Panc1 (cell line): ENCODE data around the gene SLX1A. TPM values are rescaled to one million over a fixed set of nuclear protein-coding genes. Genes with fewer than 3 reads are reported as not detected.
A peak's percentile ranks its signal among the peaks of the same experiment; 100 is the strongest.

Experiments
- ATAC-seq: fragments of 200-7000 bp; cut with Tn5 transposase; 2 replicates; pipeline ENCODE4 v1.9.1; 2020; ENCODE audit warnings: mild to moderate bottlenecking, moderate library complexity
- BruUV-seq: library from RNA; stranded (reverse); fragments of 400-500 nt; replicated peaks from 2 replicates; lab custom pipeline; 2021; lab: Mats Ljungman, UMichigan
- CTCF ChIA-PET: fragments of 300-600 bp; sonication (Branson Sonifier 250); formaldehyde crosslinking; loops from one replicate; lab custom pipeline; 2022; ENCODE audit warnings: antibody characterized with exemption; lab: Charles Lee
- POLR2A ChIA-PET: fragments of 300-600 bp; sonication (Branson Sonifier 250); formaldehyde crosslinking; loops from one replicate; lab custom pipeline; 2022; ENCODE audit warnings: antibody characterized with exemption; lab: Charles Lee
- DNase-seq: peaks from one replicate; pipeline ENCODE4 v3.0.0-alpha.2; 2010; ENCODE audit warnings: low read depth, low spot score
- H3K27ac ChIP-seq: 2 replicates; pipeline ENCODE4 v1.5.1; 2011; ENCODE audit warnings: mild to moderate bottlenecking, low read length, inconsistent platforms
- H3K27me3 ChIP-seq: fragments of 200-500 bp; sonication (Bioruptor generic); 2 replicates; pipeline ENCODE4 v1.6.0; 2014; ENCODE audit warnings: low read length, inconsistent platforms; ENCODE audit not compliant: control insufficient read depth, insufficient read depth
- H3K36me3 ChIP-seq: fragments of 200-500 bp; sonication (Bioruptor generic); 2 replicates; pipeline ENCODE4 v1.5.1; 2014; ENCODE audit warnings: inconsistent platforms, mild to moderate bottlenecking, low read length, moderate library complexity; ENCODE audit not compliant: control insufficient read depth, insufficient read depth
- H3K4me1 ChIP-seq: 2 replicates; pipeline ENCODE4 v1.5.1; 2011; ENCODE audit warnings: inconsistent platforms, mild to moderate bottlenecking, low read length, moderate library complexity; ENCODE audit not compliant: control insufficient read depth, insufficient read depth
- H3K4me3 ChIP-seq, 2 experiments: 2 replicates each; pipeline ENCODE4 v1.5.1; 2011 to 2012; ENCODE audit warnings: low read depth in 2 of 2, low read length in 2 of 2, mild to moderate bottlenecking in 2 of 2, inconsistent platforms in 1 of 2, moderate library complexity in 1 of 2
- H3K9me3 ChIP-seq: fragments of 200-500 bp; sonication (Bioruptor generic); 2 replicates; pipeline ENCODE4 v1.5.1; 2014; ENCODE audit warnings: low read depth, mild to moderate bottlenecking, inconsistent platforms, low read length, moderate library complexity; ENCODE audit not compliant: control insufficient read depth, insufficient read depth
- POLR2AphosphoS5 ChIP-seq: IDR thresholded peaks from 2 replicates; pipeline ENCODE4 v1.6.1; 2012; ENCODE audit warnings: mild to moderate bottlenecking, low read depth, low read length, moderate library complexity
- TCF7L2 ChIP-seq: IDR thresholded peaks from 2 replicates; pipeline ENCODE4 v1.6.1; 2011; ENCODE audit warnings: mild to moderate bottlenecking, low read depth, low read length, inconsistent platforms
- in situ Hi-C: cut with HindIII; loops from 2 replicates; pipeline ENCODE4 v1.10.0; 2016; ENCODE audit warnings: low sequenced_read_pairs, low pct_unique_long_range_greater_than_20kb
- intact Hi-C: fragments of 100-400 bp; cut with micrococcal nuclease; formaldehyde crosslinking; loops from one replicate; pipeline ENCODE4 v1.10.0; 2022; ENCODE audit not compliant: unreplicated experiment
- total RNA-seq: library from RNA; stranded (reverse); gene quantifications from one replicate; pipeline ENCODE4 v1.2.1, GENCODE V29; 2021; ENCODE audit not compliant: unreplicated experiment
- TF ChIP-seq, protein P1 (sequence below): fragments of 450-650 bp; IDR thresholded peaks from 2 replicates; pipeline ENCODE4 v1.5.1; 2017; ENCODE audit warnings: mild to moderate bottlenecking
- TF ChIP-seq, protein P2 (sequence below), 2 experiments: IDR thresholded peaks; 2 replicates each; pipeline ENCODE4 v1.6.1; 2011 to 2012; ENCODE audit warnings: low read depth in 2 of 2, control low read depth in 1 of 2, low read length in 1 of 2, mild to moderate bottlenecking in 1 of 2, moderate library complexity in 1 of 2; ENCODE audit not compliant: insufficient read depth in 1 of 2

The SLX1A gene
- total RNA-seq, 1 experiment from 2014 or later = 18.5 TPM

DNA sequence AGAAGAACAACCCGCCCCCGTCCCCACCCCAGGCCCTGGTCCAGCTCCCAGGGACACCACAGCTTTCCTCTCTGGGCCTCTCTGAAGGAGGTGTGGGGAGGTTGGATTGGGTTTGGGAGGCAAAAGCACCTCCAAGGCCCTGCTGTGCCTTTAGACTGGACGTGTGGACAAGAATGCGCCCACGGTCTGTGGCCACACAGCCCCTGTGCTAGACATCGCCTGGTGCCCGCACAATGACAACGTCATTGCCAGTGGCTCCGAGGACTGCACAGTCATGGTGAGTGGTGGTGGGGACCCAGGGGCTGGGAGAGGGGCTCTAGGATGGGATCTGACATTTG, 7.3 kb upstream of the SLX1A start:
- intact Hi-C loops = no loop called here
- POLR2A ChIA-PET = interaction anchor here (0.5 kb wide), 1 partner anchor 286 kb away, joined by 9 read pairs; the partner anchor contains the start of gene ASPHD1

DNA sequence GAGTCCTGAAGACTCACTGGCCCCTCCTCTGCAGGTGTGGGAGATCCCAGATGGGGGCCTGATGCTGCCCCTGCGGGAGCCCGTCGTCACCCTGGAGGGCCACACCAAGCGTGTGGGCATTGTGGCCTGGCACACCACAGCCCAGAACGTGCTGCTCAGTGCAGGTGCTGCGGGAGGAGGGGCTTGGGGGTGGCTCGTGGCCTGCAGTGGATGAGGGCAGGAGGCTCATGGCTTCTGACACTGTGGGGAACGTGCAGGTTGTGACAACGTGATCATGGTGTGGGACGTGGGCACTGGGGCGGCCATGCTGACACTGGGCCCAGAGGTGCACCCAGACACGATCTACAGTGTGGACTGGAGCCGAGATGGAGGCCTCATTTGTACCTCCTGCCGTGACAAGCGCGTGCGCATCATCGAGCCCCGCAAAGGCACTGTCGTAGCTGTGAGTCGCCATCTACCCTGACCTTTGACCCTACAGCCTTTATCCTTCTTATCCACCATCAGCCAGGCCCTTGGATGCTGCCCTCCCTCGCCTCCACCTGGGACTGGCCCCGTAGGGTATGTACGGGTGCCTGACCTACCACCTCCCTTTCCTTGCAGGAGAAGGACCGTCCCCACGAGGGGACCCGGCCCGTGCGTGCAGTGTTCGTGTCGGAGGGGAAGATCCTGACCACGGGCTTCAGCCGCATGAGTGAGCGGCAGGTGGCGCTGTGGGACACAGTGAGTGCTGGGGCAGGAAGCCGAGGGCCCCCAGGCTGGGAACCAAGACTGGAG, 6.7 kb upstream of the SLX1A start:
- ATAC-seq = peak; percentile 40

More for the DNA sequence above, 7.3 kb upstream of the SLX1A start:
- Histone ChIP-seq H3K9me3 (no peaks in the 10 kb centered on the region), H3K4me3 (no peak overlapping the region), H3K36me3 (no peaks in the 10 kb centered on the region), H3K27ac (no peak overlapping the region), H3K4me1 (peaks cover 6% of the 10 kb centered on the region), H3K27me3 (no peaks in the 10 kb centered on the region)
- in situ Hi-C loops = no loop called here
- TF ChIP-seq POLR2AphosphoS5 (no peak), TCF7L2 (no peak)
- no peak for ATAC-seq
- CTCF ChIA-PET = interaction anchor here (0.6 to 1.7 kb wide), 3 partner anchors 43 to 94 kb away, joined by 4 to 18 read pairs (median 4); partner anchors contain the start of gene TBX6
- BruUV-seq = no TSS peak
- DNase-seq = no peak

More for the DNA sequence above, 6.7 kb upstream of the SLX1A start:
- Histone ChIP-seq H3K36me3 (no peaks in the 10 kb centered on the region), H3K4me3 (no peak overlapping the region), H3K27me3 (no peaks in the 10 kb centered on the region), H3K4me1 (peaks cover 6% of the 10 kb centered on the region), H3K27ac (no peak overlapping the region), H3K9me3 (no peaks in the 10 kb centered on the region)
- TF ChIP-seq, protein P1, sequence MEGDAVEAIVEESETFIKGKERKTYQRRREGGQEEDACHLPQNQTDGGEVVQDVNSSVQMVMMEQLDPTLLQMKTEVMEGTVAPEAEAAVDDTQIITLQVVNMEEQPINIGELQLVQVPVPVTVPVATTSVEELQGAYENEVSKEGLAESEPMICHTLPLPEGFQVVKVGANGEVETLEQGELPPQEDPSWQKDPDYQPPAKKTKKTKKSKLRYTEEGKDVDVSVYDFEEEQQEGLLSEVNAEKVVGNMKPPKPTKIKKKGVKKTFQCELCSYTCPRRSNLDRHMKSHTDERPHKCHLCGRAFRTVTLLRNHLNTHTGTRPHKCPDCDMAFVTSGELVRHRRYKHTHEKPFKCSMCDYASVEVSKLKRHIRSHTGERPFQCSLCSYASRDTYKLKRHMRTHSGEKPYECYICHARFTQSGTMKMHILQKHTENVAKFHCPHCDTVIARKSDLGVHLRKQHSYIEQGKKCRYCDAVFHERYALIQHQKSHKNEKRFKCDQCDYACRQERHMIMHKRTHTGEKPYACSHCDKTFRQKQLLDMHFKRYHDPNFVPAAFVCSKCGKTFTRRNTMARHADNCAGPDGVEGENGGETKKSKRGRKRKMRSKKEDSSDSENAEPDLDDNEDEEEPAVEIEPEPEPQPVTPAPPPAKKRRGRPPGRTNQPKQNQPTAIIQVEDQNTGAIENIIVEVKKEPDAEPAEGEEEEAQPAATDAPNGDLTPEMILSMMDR = peak; percentile 91
- TF ChIP-seq POLR2AphosphoS5 (no peak), TCF7L2 (no peak)
- TF ChIP-seq, protein P2, sequence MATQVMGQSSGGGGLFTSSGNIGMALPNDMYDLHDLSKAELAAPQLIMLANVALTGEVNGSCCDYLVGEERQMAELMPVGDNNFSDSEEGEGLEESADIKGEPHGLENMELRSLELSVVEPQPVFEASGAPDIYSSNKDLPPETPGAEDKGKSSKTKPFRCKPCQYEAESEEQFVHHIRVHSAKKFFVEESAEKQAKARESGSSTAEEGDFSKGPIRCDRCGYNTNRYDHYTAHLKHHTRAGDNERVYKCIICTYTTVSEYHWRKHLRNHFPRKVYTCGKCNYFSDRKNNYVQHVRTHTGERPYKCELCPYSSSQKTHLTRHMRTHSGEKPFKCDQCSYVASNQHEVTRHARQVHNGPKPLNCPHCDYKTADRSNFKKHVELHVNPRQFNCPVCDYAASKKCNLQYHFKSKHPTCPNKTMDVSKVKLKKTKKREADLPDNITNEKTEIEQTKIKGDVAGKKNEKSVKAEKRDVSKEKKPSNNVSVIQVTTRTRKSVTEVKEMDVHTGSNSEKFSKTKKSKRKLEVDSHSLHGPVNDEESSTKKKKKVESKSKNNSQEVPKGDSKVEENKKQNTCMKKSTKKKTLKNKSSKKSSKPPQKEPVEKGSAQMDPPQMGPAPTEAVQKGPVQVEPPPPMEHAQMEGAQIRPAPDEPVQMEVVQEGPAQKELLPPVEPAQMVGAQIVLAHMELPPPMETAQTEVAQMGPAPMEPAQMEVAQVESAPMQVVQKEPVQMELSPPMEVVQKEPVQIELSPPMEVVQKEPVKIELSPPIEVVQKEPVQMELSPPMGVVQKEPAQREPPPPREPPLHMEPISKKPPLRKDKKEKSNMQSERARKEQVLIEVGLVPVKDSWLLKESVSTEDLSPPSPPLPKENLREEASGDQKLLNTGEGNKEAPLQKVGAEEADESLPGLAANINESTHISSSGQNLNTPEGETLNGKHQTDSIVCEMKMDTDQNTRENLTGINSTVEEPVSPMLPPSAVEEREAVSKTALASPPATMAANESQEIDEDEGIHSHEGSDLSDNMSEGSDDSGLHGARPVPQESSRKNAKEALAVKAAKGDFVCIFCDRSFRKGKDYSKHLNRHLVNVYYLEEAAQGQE (IDR thresholded peaks at IDR 0.05; ENCODE audit: insufficient read depth in 1 of 2, low read depth in 2 of 2, low read length in 1 of 2) = no peak
- DNase-seq = peak; percentile 10
- POLR2A ChIA-PET = interaction anchor here (0.5 kb wide), 1 partner anchor 416 kb away, joined by 4 read pairs; no protein-coding TSS in a partner anchor
- intact Hi-C loops = no loop called here
- in situ Hi-C loops = no loop called here
- no TSS peak for BruUV-seq
- CTCF ChIA-PET = interaction anchor here (0.6 to 1.5 kb wide), 2 partner anchors 44 to 81 kb away, joined by 4 to 18 read pairs; no protein-coding TSS in a partner anchor
